H1 (cell line): ENCODE results near the gene MTG1. TPM values are rescaled to one million over a fixed set of nuclear protein-coding genes. Genes with fewer than 3 reads are reported as not detected.

Experiments used
- CTCF ChIA-PET: fragments of 300-600 bp; sonication (Branson Sonifier 250); formaldehyde crosslinking; loops from one replicate; lab custom pipeline; 2021; ENCODE audit not compliant: partially characterized antibody; lab: Charles Lee
- POLR2A ChIA-PET: fragments of 300-600 bp; sonication (Branson Sonifier 250); formaldehyde crosslinking; loops from one replicate; lab custom pipeline; 2021; ENCODE audit warnings: inconsistent platforms; ENCODE audit not compliant: partially characterized antibody; lab: Charles Lee
- DNase-seq, 2 experiments: peaks; one replicate each; pipeline versions ENCODE4 v3.0.0 to v3.0.0-alpha.2; 2010 to 2022; ENCODE audit warnings: low spot score in 2 of 2, low read depth in 1 of 2, mixed read lengths in 1 of 2
- FAIRE-seq: peaks from 2 replicates; lab custom pipeline; 2011; peaks lifted over from hg19 to GRCh38; lab: Jason Lieb, UNC
- H2AFZ ChIP-seq: 2 replicates; pipeline ENCODE4 v1.8.1; 2012; ENCODE audit warnings: low read length, inconsistent platforms
- H2AK5ac ChIP-seq: 2 replicates; pipeline ENCODE4 v1.6.1; 2013; ENCODE audit warnings: low read depth, low read length
- H2BK120ac ChIP-seq: replicated peaks from 2 replicates; pipeline ENCODE3; 2013; ENCODE audit warnings: low read depth, low read length, inconsistent platforms
- H2BK12ac ChIP-seq: 2 replicates; pipeline ENCODE4 v1.6.1; 2013; ENCODE audit warnings: low read depth, low read length
- H2BK15ac ChIP-seq: 2 replicates; pipeline ENCODE4 v1.6.1; 2013; ENCODE audit warnings: low read length
- H2BK20ac ChIP-seq: 2 replicates; pipeline ENCODE4 v1.6.1; 2013; ENCODE audit warnings: low read length
- H2BK5ac ChIP-seq: 2 replicates; pipeline ENCODE4 v1.6.1; 2013; ENCODE audit warnings: low read depth, low read length
- H3K14ac ChIP-seq: 2 replicates; pipeline ENCODE4 v1.6.1; 2013; ENCODE audit warnings: inconsistent platforms; ENCODE audit not compliant: insufficient read length
- H3K18ac ChIP-seq: 2 replicates; pipeline ENCODE4 v1.6.1; 2013; ENCODE audit warnings: low read length; ENCODE audit errors: extremely low read depth
- H3K23ac ChIP-seq: 2 replicates; pipeline ENCODE4 v1.6.1; 2013; ENCODE audit warnings: inconsistent platforms; ENCODE audit not compliant: insufficient read length
- H3K23me2 ChIP-seq: 2 replicates; pipeline ENCODE4 v1.6.1; 2013; ENCODE audit warnings: low read depth, low read length
- H3K27ac ChIP-seq: 2 replicates; pipeline ENCODE4 v1.6.1; 2011; ENCODE audit warnings: low read depth, low read length, inconsistent platforms
- H3K27me3 ChIP-seq, 4 experiments: replicated peaks in 1 of 4; 1 replicate in 1 of 4; 2 replicates in 3 of 4; pipeline versions ENCODE4 v1.6.1 to v1.8.1; 2011 to 2013; ENCODE audit warnings: low read length in 3 of 4, mild to moderate bottlenecking in 3 of 4, inconsistent platforms in 2 of 4, mixed read lengths in 2 of 4, moderate library complexity in 1 of 4; ENCODE audit not compliant: control insufficient read depth in 3 of 4, insufficient read depth in 3 of 4; ENCODE audit errors: extremely low read depth in 1 of 4
- H3K36me3 ChIP-seq, 4 experiments: 2 replicates each; pipeline versions ENCODE4 v1.6.1 to v1.8.1; 2011 to 2013; ENCODE audit warnings: mild to moderate bottlenecking in 4 of 4, low read length in 3 of 4, moderate library complexity in 2 of 4, control low read depth in 1 of 4, inconsistent platforms in 1 of 4; ENCODE audit not compliant: insufficient read depth in 4 of 4, control insufficient read depth in 2 of 4
- H3K4ac ChIP-seq: replicated peaks from 2 replicates; pipeline ENCODE3; 2013; ENCODE audit warnings: low read length, low read depth, mixed read lengths, inconsistent platforms; ENCODE audit not compliant: insufficient read length
- H3K4me1 ChIP-seq, 4 experiments: replicated peaks in 1 of 4; 1 replicate in 1 of 4; 2 replicates in 3 of 4; pipeline versions ENCODE4 v1.6.1 to v1.8.1; 2011 to 2013; ENCODE audit warnings: low read length in 3 of 4, inconsistent platforms in 2 of 4, mixed read lengths in 1 of 4; ENCODE audit not compliant: insufficient read depth in 4 of 4, control insufficient read depth in 3 of 4
- H3K4me2 ChIP-seq, 2 experiments: 2 replicates each; pipeline versions ENCODE4 v1.6.1 to v1.8.1; 2011 to 2013; ENCODE audit warnings: low read depth in 2 of 2, low read length in 2 of 2, control low read depth in 1 of 2, inconsistent platforms in 1 of 2, mild to moderate bottlenecking in 1 of 2; ENCODE audit not compliant: insufficient read depth in 1 of 2
- H3K4me3 ChIP-seq, 4 experiments: fragments of 200-600, 300-600 bp in 1 of 4; sonication (generic), shearing (Covaris generic), sonication (Bioruptor Twin) in 1 of 4; 2 replicates each; pipeline versions ENCODE4 v1.5.1 to v1.8.1; 2011 to 2016; ENCODE audit warnings: low read length in 4 of 4, low read depth in 3 of 4, control low read depth in 2 of 4, inconsistent platforms in 2 of 4, mild to moderate bottlenecking in 2 of 4, mixed read lengths in 1 of 4, moderate library complexity in 1 of 4; ENCODE audit not compliant: insufficient read depth in 2 of 4; ENCODE audit errors: extremely low read depth in 1 of 4
- H3K56ac ChIP-seq: replicated peaks from 2 replicates; pipeline ENCODE3; 2013; ENCODE audit warnings: low read depth, mild to moderate bottlenecking, mixed read lengths, low read length, inconsistent platforms; ENCODE audit not compliant: insufficient read length
- H3K79me1 ChIP-seq: 2 replicates; pipeline ENCODE4 v1.6.1; 2013; ENCODE audit warnings: low read depth, low read length, control low read depth
- H3K79me2 ChIP-seq, 2 experiments: 2 replicates each; pipeline versions ENCODE4 v1.6.1 to v1.8.1; 2012 to 2013; ENCODE audit warnings: low read length in 2 of 2, mild to moderate bottlenecking in 2 of 2, inconsistent platforms in 1 of 2; ENCODE audit not compliant: insufficient read depth in 2 of 2, control insufficient read depth in 1 of 2
- H3K9ac ChIP-seq, 4 experiments: replicated peaks in 1 of 4; 1 replicate in 1 of 4; 2 replicates in 3 of 4; pipeline versions ENCODE4 v1.6.1 to v1.8.1; 2011 to 2013; ENCODE audit warnings: low read depth in 3 of 4, low read length in 3 of 4, control low read depth in 2 of 4, mild to moderate bottlenecking in 2 of 4, moderate library complexity in 2 of 4, inconsistent platforms in 1 of 4; ENCODE audit errors: extremely low read depth in 1 of 4
- H3K9me3 ChIP-seq, 2 experiments: 2 replicates each; pipeline versions ENCODE4 v1.6.1 to v1.8.1; 2012 to 2013; ENCODE audit warnings: mild to moderate bottlenecking in 2 of 2, moderate library complexity in 2 of 2, control low read depth in 1 of 2, inconsistent platforms in 1 of 2, low read depth in 1 of 2, low read length in 1 of 2, mixed read lengths in 1 of 2; ENCODE audit not compliant: insufficient read depth in 2 of 2
- H4K20me1 ChIP-seq, 2 experiments: replicated peaks in 1 of 2; 2 replicates each; pipeline versions ENCODE3 to v1.8.1; 2011 to 2013; ENCODE audit warnings: inconsistent platforms in 2 of 2, low read length in 2 of 2, mild to moderate bottlenecking in 1 of 2; ENCODE audit not compliant: insufficient read depth in 2 of 2, control insufficient read depth in 1 of 2
- H4K5ac ChIP-seq: 2 replicates; pipeline ENCODE4 v1.6.1; 2013; ENCODE audit warnings: low read length, low read depth, mixed read lengths, inconsistent platforms; ENCODE audit not compliant: insufficient read length
- H4K8ac ChIP-seq: 2 replicates; pipeline ENCODE4 v1.8.0; 2013; ENCODE audit warnings: mild to moderate bottlenecking, moderate library complexity, low read length, inconsistent platforms; ENCODE audit not compliant: insufficient read depth; ENCODE audit errors: extremely low read depth
- H4K91ac ChIP-seq: replicated peaks from 2 replicates; pipeline ENCODE3; 2013; ENCODE audit warnings: low read length, mixed read lengths, inconsistent platforms; ENCODE audit not compliant: insufficient read length
- BACH1 ChIP-seq: IDR thresholded peaks from 2 replicates; pipeline ENCODE4 v1.6.1; 2012; ENCODE audit warnings: low read length, improper control_type of control experiment
- BRCA1 ChIP-seq: IDR thresholded peaks from 2 replicates; pipeline ENCODE4 v1.6.1; 2012; ENCODE audit warnings: low read depth, low read length, improper control_type of control experiment
- CHD1 ChIP-seq: IDR thresholded peaks from 2 replicates; pipeline ENCODE4 v1.6.1; 2012; ENCODE audit warnings: low read depth, low read length, improper control_type of control experiment
- EP300 ChIP-seq, 2 experiments: IDR thresholded peaks; 1 replicate in 1 of 2; 2 replicates in 1 of 2; pipeline ENCODE4 v1.6.1; 2011 to 2012; ENCODE audit warnings: low read depth in 2 of 2, low read length in 2 of 2, mild to moderate bottlenecking in 2 of 2, borderline replicate concordance in 1 of 2, inconsistent platforms in 1 of 2, moderate library complexity in 1 of 2
- NANOG ChIP-seq: IDR thresholded peaks from 2 replicates; pipeline ENCODE4 v1.6.1; 2011; ENCODE audit warnings: low read length, low read depth, mild to moderate bottlenecking, inconsistent platforms; ENCODE audit not compliant: insufficient read depth, poor library complexity, severe bottlenecking
- TCF12 ChIP-seq: IDR thresholded peaks from 2 replicates; pipeline ENCODE4 v1.6.1; 2011; ENCODE audit warnings: low read depth, mild to moderate bottlenecking, low read length
- WGBS, 2 experiments: shearing (Covaris generic) in 1 of 2; methylation state at CpG; one replicate each; pipeline versions ENCODE4 v1.1.6 to v1.1.7; 2013 to 2015; ENCODE audit warnings: low lambda C conversion rate in 2 of 2, mixed read lengths in 2 of 2, inconsistent platforms in 1 of 2, low coverage in 1 of 2, missing lambda C conversion rate in 1 of 2; ENCODE audit not compliant: insufficient replicate concordance in 2 of 2, insufficient coverage in 1 of 2, insufficient read length in 1 of 2; ENCODE audit errors: extremely low coverage in 1 of 2, missing lambda C conversion rate in 1 of 2; 5-methylcytosine and 5-hydroxymethylcytosine counted together
- polyA plus RNA-seq, 7 experiments: library from polyadenylated mRNA; depleted of rRNA in 3 of 7; stranded (reverse) in 5 of 7; unstranded in 2 of 7; fragments of >200 nt in 5 of 7; fragments of 200-250 nt in 2 of 7; gene quantifications; 1 replicate in 5 of 7; 2 replicates in 1 of 7; 4 replicates in 1 of 7; pipeline versions ENCODE4 v1.2.1 to v1.2.3, GENCODE V29; 2011 to 2013; ENCODE audit warnings: missing spikeins in 2 of 7, mixed read lengths in 2 of 7
- total RNA-seq: library from RNA; stranded (reverse); fragmentation: NEBNext Ultra II Directional; extraction: Animal tissue kit (Norgen Biotek cat#: 25700); gene quantifications from 2 replicates; pipeline ENCODE4 v1.2.1, GENCODE V29; 2021

Gene MTG1
- total and polyA plus RNA-seq, 2 of the 8 experiments (the other 6 are each of a cell fraction or from before 2014, with no cell fraction given) = 56.6 to 81.6 TPM

GRCh38 chr10:133355991-133356390, 38.0 kb upstream of the MTG1 start:
- POLR2A ChIA-PET = interaction anchor here (1.0 to 5.0 kb wide), 2 partner anchors 9 to 35 kb away, joined by 3 to 38 read pairs; partner anchors contain the start of gene PRAP1

More at GRCh38 chr10:133355991-133356390, 38.0 kb upstream of the MTG1 start:
- peaks cover 0 to 19% (median 7%) of the 10 kb centered on the region in 4 experiments; a peak in 5 of 7 replicates for H3K27me3 ChIP-seq
- H3K14ac ChIP-seq = no peak overlapping the region
- H2BK15ac ChIP-seq = no peak overlapping the region
- H3K9ac ChIP-seq = no peak overlapping the region
- H4K20me1 ChIP-seq = peaks cover 3 to 17% of the 10 kb centered on the region in 2 experiments
- H2BK5ac ChIP-seq = no peak overlapping the region
- no peak overlapping the region for H3K23ac ChIP-seq
- H2BK12ac ChIP-seq = no peak overlapping the region
- TF ChIP-seq TCF12 (no peak), EP300 (IDR thresholded peaks at IDR 0.05; ENCODE audit: borderline replicate concordance in 1 of 2, low read depth in 2 of 2, low read length in 2 of 2) (no peak), BRCA1 (no peak), NANOG (no peak), CHD1 (no peak), BACH1 (no peak)
- no peak overlapping the region for H2AK5ac ChIP-seq
- peak overlapping the region in 1 of 2 experiments; percentile 1; a peak in 1 of 4 replicates for H3K4me2 ChIP-seq
- H3K9me3 ChIP-seq = no peaks in the 10 kb centered on the region
- peaks cover 0 to 10% (median 5%) of the 10 kb centered on the region in 4 experiments; a peak in 4 of 7 replicates for H3K4me1 ChIP-seq
- no peaks in the 10 kb centered on the region; a peak in 2 of 8 replicates for H3K36me3 ChIP-seq
- peaks cover 6% of the 10 kb centered on the region; the same call in 1 of the 2 replicates for H3K23me2 ChIP-seq
- no peak overlapping the region for H2BK120ac ChIP-seq
- WGBS, 2 experiments = 91% methylated on average over 3 of the region's 3 CpGs; no CpG with 5 or more reads in 1 of the 2 experiments
- H4K91ac ChIP-seq = no peak overlapping the region
- H4K5ac ChIP-seq = no peak overlapping the region
- H4K8ac ChIP-seq = no peak overlapping the region
- H3K4me3 ChIP-seq = no peak overlapping the region
- no peak for DNase-seq
- H3K79me1 ChIP-seq = no peaks in the 10 kb centered on the region; the same call in 1 of the 2 replicates
- H2AFZ ChIP-seq = no peak overlapping the region
- H3K79me2 ChIP-seq = no peaks in the 10 kb centered on the region
- no peak overlapping the region for H3K27ac ChIP-seq
- H3K56ac ChIP-seq = no peak overlapping the region
- no peak overlapping the region for H2BK20ac ChIP-seq
- FAIRE-seq = no peak
- CTCF ChIA-PET = interaction anchor here (4.9 kb wide), 1 partner anchor 27 kb away, joined by 57 read pairs; no protein-coding TSS in a partner anchor
- H3K4ac ChIP-seq = no peak overlapping the region
- no peak overlapping the region for H3K18ac ChIP-seq
